ENCODE measurements around the gene FBXO42. TPM values are rescaled to one million over a fixed set of nuclear protein-coding genes. Genes with fewer than 3 reads are reported as not detected.

Gene FBXO42
- total and polyA plus RNA-seq, 2 of the 13 experiments (the other 11 are each of a cell fraction or from before 2014, with no cell fraction given): 7.6 to 17.5 TPM

- Histone ChIP-seq H3K9me3 (ENCODE audit: low read length) (no peaks in the 10 kb centered on the region), H3K9ac (ENCODE audit: insufficient read depth, low read depth, low read length) (no peak overlapping the region), H3K4me1 (ENCODE audit: insufficient read depth, low read length) (no peaks in the 10 kb centered on the region), H3K27ac (ENCODE audit: extremely low read length, insufficient read depth, low read length) (no peak overlapping the region), H3K27me3 (ENCODE audit: control insufficient read depth in 1 of 2, insufficient read depth in 2 of 2, low read length in 2 of 2) (no peaks in the 10 kb centered on the region), H3K4me3 (replicated peaks in 1 of 3; ENCODE audit: insufficient read depth in 1 of 3, low read depth in 2 of 3, low read length in 3 of 3) (no peak overlapping the region), H2AFZ (ENCODE audit: low read length) (no peak overlapping the region), H4K20me1 (ENCODE audit: insufficient read depth, low read length) (no peaks in the 10 kb centered on the region), H3K79me2 (ENCODE audit: insufficient read depth, low read length) (no peaks in the 10 kb centered on the region), H3K4me2 (ENCODE audit: low read depth, low read length) (no peak overlapping the region), H3K36me3 (replicated peaks in 1 of 2; ENCODE audit: control insufficient read depth in 1 of 2, insufficient read depth in 2 of 2, low read length in 2 of 2) (peaks cover 9 to 40% of the 10 kb centered on the region in 2 experiments; a peak in 4 of 5 replicates)
- BruUV-seq (replicated peaks): no TSS peak
- intact Hi-C loops (cut with micrococcal nuclease; ENCODE audit: unreplicated experiment): no loop called here
- TF ChIP-seq ZNF550 (CRISPR knock-in tag; IDR thresholded peaks at IDR 0.05; ENCODE audit: borderline replicate concordance) (no peak), TCF7L2 (IDR thresholded peaks at IDR 0.05; ENCODE audit: low read depth, low read length) (no peak), CHD2 (IDR thresholded peaks at IDR 0.05; ENCODE audit: low read depth, low read length) (no peak), MLX (CRISPR knock-in tag; IDR thresholded peaks at IDR 0.05) (no peak), ZBTB14 (CRISPR knock-in tag; IDR thresholded peaks at IDR 0.05) (no peak), NR2F6 (IDR thresholded peaks at IDR 0.05) (no peak), NR2F6 (CRISPR knock-in tag; IDR thresholded peaks at IDR 0.05) (no peak), RFX5 (IDR thresholded peaks at IDR 0.05; ENCODE audit: low read depth, low read length) (no peak), HNF1A (IDR thresholded peaks at IDR 0.05; ENCODE audit: low read depth) (no peak), HNF1A (CRISPR knock-in tag; IDR thresholded peaks at IDR 0.05; ENCODE audit: borderline replicate concordance) (no peak), ZFYVE20 (CRISPR knock-in tag; IDR thresholded peaks at IDR 0.05; ENCODE audit: borderline replicate concordance, low read depth) (no peak), CCDC6 (CRISPR knock-in tag; IDR thresholded peaks at IDR 0.05) (no peak), RFX1 (IDR thresholded peaks at IDR 0.05) (no peak)
- no peak for DNase-seq (ENCODE audit: low spot score)
- FAIRE-seq: no peak
- POLR2A ChIA-PET: no interaction called here
- in situ Hi-C loops (cut with HindIII; ENCODE audit: extremely low pct_ligation_motif_present, low pct_unique_long_range_greater_than_20kb): no loop called here
- CTCF ChIA-PET (ENCODE audit: low intra/inter-chr PET ratio, low total read pairs): no interaction called here
- ATAC-seq: no peak
- 98% methylated on average over 12 of the region's 12 CpGs for WGBS (ENCODE audit: low lambda C conversion rate)
These were observed 53.6 kb downstream of the FBXO42 start for GRCh38 chr1:16298653-16299052.
